OCI-LY1 (cell line): ENCODE results near the gene CCDC40.

ENCODE experiments used
- CTCF ChIP-seq: fragments of 200-600 bp; sonication (generic), shearing (Covaris generic); IDR thresholded peaks from 2 replicates; pipeline ENCODE4 v1.5.1; 2017; ENCODE audit warnings: mild to moderate bottlenecking, antibody characterized with exemption, low read length, moderate library complexity, mixed read lengths
- EZH2 ChIP-seq: fragments of 200-600 bp; sonication (generic), shearing (Covaris generic); IDR thresholded peaks from 2 replicates; pipeline ENCODE4 v1.8.0; 2017; ENCODE audit warnings: borderline replicate concordance, mixed run types, mild to moderate bottlenecking, antibody characterized with exemption, low read length, moderate library complexity, mixed read lengths

- TF ChIP-seq EZH2 (no peak), CTCF (no peak)
Measured at GRCh38 chr17:79991924-79992648, 44.4 kb upstream of the CCDC40 start.
